AG09309 (cell line): ENCODE measurements around the gene PRSS50.
"Not testable (repeated sequence)": the region's sequence is repeated elsewhere in the genome, so short reads cannot be mapped to it uniquely, and the experiment has no call there.

ENCODE experiments used
- DNase-seq: peaks from one replicate; pipeline ENCODE4 v3.0.0-alpha.2; 2010; ENCODE audit warnings: low read depth
- H3K4me3 ChIP-seq: 2 replicates; pipeline ENCODE4 v1.5.1; 2011; ENCODE audit warnings: mild to moderate bottlenecking, low read depth, low read length, moderate library complexity; ENCODE audit not compliant: control insufficient read depth
- TF ChIP-seq, protein P1 (sequence below): IDR thresholded peaks from 2 replicates; pipeline ENCODE4 v1.5.1; 2011; ENCODE audit warnings: mild to moderate bottlenecking, low read depth, low read length, inconsistent platforms; ENCODE audit not compliant: insufficient read depth, control insufficient read depth; ENCODE audit errors: missing control alignments

PRSS50 gene

DNA sequence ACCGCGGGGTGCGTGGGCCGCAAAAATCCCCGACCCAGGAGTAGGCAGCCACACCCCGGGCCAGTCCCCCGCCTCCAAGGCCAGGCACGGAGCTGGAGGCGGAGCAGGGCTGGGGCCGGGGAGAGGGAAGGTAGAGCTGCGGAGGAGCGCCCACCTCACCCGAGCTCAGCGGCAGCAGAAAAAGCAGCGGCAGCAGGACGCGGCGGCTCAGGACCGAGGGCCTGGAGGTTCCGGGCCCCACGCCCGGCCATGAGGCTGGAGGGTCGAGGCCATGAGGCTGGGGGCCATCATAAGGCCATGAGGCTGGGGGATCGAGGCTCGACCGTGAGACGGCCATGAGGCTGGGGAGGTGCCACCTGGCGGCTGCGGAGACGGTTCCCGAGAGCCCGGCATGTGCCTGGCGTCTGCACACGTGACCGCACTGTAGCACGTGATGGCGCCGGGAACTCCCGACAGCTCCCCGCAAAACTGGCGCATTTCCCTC, 32.9 kb upstream of the PRSS50 start:
- no peak for DNase-seq
- TF ChIP-seq, protein P1, sequence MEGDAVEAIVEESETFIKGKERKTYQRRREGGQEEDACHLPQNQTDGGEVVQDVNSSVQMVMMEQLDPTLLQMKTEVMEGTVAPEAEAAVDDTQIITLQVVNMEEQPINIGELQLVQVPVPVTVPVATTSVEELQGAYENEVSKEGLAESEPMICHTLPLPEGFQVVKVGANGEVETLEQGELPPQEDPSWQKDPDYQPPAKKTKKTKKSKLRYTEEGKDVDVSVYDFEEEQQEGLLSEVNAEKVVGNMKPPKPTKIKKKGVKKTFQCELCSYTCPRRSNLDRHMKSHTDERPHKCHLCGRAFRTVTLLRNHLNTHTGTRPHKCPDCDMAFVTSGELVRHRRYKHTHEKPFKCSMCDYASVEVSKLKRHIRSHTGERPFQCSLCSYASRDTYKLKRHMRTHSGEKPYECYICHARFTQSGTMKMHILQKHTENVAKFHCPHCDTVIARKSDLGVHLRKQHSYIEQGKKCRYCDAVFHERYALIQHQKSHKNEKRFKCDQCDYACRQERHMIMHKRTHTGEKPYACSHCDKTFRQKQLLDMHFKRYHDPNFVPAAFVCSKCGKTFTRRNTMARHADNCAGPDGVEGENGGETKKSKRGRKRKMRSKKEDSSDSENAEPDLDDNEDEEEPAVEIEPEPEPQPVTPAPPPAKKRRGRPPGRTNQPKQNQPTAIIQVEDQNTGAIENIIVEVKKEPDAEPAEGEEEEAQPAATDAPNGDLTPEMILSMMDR: no peak
- no peak overlapping the region for H3K4me3 ChIP-seq

DNA sequence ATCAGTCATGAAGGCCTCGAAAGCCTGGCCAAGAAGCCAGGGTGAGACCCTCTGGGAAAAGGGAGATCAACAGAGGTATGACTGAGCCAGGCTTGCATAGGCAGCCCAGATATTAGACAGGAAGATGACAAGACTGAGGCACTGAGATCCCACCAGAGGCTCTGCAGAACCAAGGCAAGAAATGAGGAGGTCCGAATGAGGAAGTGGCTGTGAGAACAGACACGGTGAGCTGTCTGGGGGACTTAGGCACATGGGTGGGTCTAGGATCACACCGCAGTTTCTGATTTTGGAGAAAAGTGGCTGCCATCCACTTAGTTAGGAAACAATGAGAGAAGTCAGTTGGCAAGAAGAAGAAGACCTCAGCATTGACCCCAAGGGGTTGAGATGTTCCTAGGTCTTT, 31.5 kb upstream of the PRSS50 start:
- no peak for DNase-seq
- H3K4me3 ChIP-seq: no peak overlapping the region
- TF ChIP-seq, protein P1: no peak

DNA sequence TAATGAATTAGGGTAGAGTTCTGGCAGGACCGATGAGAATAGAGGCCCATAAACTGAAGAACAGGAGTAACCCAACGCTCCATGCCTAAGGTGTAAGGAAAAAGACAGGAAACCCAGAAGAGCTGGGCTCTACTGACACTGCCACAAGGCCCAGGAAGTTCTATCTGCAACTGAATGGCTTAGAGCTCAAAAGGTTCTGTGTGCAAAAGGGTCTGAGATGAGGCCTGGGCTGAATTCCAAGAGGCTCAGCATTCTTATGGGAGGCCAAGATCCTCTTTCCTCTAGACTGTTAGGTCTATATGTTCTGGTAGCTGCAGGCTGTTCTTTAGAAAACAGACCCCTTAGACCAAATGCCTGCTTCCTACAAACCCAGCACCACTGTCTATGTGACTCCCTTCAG, 30.5 kb upstream of the PRSS50 start:
- no peak for DNase-seq
- no peak overlapping the region for H3K4me3 ChIP-seq
- TF ChIP-seq, protein P1: no peak

DNA sequence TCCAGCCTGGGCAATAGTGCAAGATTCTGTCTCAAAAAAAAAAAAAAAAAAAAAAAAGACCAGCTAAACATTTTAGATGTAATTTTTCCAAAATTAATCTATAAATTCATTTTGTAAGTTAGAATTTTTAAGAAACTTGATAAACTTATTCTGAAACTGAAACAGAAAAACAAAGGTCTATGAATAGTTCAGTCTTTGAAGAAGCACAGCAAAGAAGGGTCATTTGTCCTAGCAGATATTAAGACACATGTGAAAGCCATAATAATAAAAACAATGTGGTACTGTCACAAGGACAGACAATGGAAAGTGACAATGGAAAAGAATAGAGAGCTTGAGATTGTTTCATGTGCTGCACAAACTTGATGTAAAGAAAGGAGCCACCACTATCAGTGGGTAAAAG, 29.0 kb upstream of the PRSS50 start:
- DNase-seq: no peak
- TF ChIP-seq, protein P1: no peak
- H3K4me3 ChIP-seq: no peak overlapping the region

DNA sequence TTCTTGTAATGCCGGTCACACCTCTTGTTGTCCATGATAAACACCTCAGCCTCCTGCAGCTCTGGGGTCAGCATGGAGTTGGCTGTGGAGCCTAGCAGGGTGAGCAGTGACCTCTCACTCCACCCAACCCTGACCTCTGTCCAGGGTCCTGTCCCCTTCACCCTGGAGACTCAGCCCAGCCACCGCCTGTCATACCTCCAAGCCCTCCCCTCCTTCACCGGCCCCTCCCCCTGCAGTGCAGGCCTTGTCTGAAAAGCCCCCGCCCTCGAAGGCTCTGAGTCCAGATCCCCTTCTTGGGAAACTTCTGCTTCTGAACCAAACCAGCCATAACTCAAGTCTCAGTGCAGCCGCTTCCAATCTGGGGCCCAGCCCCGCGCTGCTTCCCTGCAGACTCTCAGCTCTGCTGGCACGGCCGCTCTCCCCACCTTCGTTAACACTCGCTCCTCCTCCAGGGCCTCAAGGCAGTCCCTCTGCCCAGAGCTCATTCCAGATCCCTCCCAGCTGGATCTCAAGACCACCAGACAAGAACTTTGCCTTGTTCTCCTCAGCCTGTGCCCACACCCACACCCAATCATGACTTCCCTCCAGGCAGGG, 25.4 kb upstream of the PRSS50 start:
- H3K4me3 ChIP-seq: no peak overlapping the region
- TF ChIP-seq, protein P1: no peak

DNA sequence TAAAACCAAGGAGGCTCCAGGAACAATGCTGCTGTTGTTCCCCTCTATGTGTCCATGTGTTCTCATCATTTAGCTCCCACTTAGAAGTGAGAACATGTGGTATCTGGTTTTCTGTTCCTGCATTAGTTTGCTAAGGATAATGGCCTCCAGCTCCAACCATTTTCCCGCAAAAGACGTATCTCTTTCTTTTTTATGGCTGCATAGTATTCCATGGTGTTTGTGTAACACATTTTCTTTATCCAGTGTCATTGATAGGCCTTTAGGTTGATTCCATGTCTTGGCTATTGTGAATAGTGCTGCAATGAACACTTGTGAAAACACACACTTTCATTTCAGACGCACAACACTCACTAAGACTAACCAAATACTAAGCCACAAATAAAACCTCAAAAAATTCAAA, 21.9 kb upstream of the PRSS50 start:
- H3K4me3 ChIP-seq, DNase-seq: not testable (repeated sequence)

More for the DNA sequence above, 25.4 kb upstream of the PRSS50 start:
- no peak for DNase-seq

DNA sequence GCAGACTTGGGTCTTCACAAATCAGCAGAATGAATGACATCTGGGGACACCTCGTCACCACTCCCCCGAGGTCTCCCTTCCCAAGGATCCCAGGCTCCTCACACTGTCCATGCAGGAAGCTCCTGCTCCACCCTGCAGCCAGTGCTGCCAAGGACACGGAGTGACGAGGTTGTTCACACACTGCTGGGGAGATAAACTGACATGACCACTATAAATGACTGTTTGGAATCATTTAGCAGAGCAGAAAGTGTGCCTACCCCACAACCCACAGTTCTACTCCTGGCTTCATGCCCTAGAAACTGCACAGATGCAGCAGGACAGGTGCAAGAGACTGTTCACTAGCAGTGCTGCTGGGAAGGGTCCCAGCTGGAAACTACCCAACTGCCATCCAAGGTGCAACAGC, 19.7 kb upstream of the PRSS50 start:
- TF ChIP-seq, protein P1: no peak
- no peak overlapping the region for H3K4me3 ChIP-seq
- DNase-seq: no peak
